GM12878 (cell line): Measurements from ENCODE around the gene APCDD1L. TPM values are rescaled to one million over a fixed set of nuclear protein-coding genes. Genes with fewer than 3 reads are reported as not detected.

ENCODE experiments used
- ATAC-seq: fragments of 200-7000 bp; cut with Tn5 transposase; 3 replicates; pipeline ENCODE4 v1.9.1; 2020; ENCODE audit warnings: mild to moderate bottlenecking, moderate library complexity
- BruUV-seq: library from RNA; stranded (reverse); fragments of 400-500 nt; replicated peaks from 2 replicates; lab custom pipeline; 2021; lab: Mats Ljungman, UMichigan
- CTCF ChIA-PET: fragments of 300-600 bp; sonication (Branson Sonifier 250); formaldehyde crosslinking; extraction: SDS; loops from one replicate; lab custom pipeline; 2021; ENCODE audit warnings: inconsistent platforms; lab: Yijun Ruan, JAX
- POLR2A ChIA-PET: fragments of 350-600 bp; formaldehyde crosslinking; extraction: SDS; loops from one replicate; lab custom pipeline; 2021; ENCODE audit warnings: inconsistent platforms; lab: Charles Lee
- RAD21 ChIA-PET: fragments of 300-600 bp; sonication (Branson Sonifier 250); formaldehyde crosslinking; loops from one replicate; lab custom pipeline; 2023; ENCODE audit warnings: antibody characterized with exemption; ENCODE audit not compliant: unreplicated experiment; lab: Charles Lee
- SMC1A ChIA-PET: fragments of 300-600 bp; sonication (Branson Sonifier 250); formaldehyde crosslinking; loops from one replicate; lab custom pipeline; 2023; ENCODE audit not compliant: unreplicated experiment, uncharacterized antibody; lab: Charles Lee
- DNase-seq: peaks from one replicate; pipeline ENCODE4 v3.0.0-alpha.2; 2011; ENCODE audit warnings: low read depth, low spot score
- FAIRE-seq: peaks from 3 replicates; lab custom pipeline; 2011; peaks lifted over from hg19 to GRCh38; lab: Jason Lieb, UNC
- H2AFZ ChIP-seq: 2 replicates; pipeline ENCODE4 v1.6.0; 2011; ENCODE audit warnings: low read depth, low read length, control low read depth; ENCODE audit not compliant: control insufficient read depth
- H3K27ac ChIP-seq: 2 replicates; pipeline ENCODE4 v1.5.1; 2011; ENCODE audit warnings: control low read depth; ENCODE audit not compliant: control insufficient read depth, insufficient read depth
- H3K27me3 ChIP-seq, 2 experiments: replicated peaks in 1 of 2; 2 replicates each; pipeline versions ENCODE4 v1.6.0 to v1.6.1; 2011; ENCODE audit warnings: low read length in 1 of 2; ENCODE audit not compliant: control insufficient read depth in 2 of 2, insufficient read depth in 2 of 2
- H3K36me3 ChIP-seq, 2 experiments: 2 replicates each; pipeline ENCODE4 v1.5.1; 2011; ENCODE audit warnings: low read length in 1 of 2; ENCODE audit not compliant: control insufficient read depth in 2 of 2, insufficient read depth in 2 of 2
- H3K4me1 ChIP-seq: 2 replicates; pipeline ENCODE4 v1.6.1; 2011; ENCODE audit warnings: mild to moderate bottlenecking, low read length, moderate library complexity, mixed read lengths; ENCODE audit not compliant: control insufficient read depth, insufficient read depth
- H3K4me2 ChIP-seq: 2 replicates; pipeline ENCODE4 v1.6.0; 2011; ENCODE audit warnings: control low read depth; ENCODE audit not compliant: control insufficient read depth, insufficient read depth
- H3K4me3 ChIP-seq: fragments of 200-600 bp; sonication (generic); 2 replicates; pipeline ENCODE4 v1.5.1; 2016
- H3K79me2 ChIP-seq: 2 replicates; pipeline ENCODE4 v1.6.0; 2011; ENCODE audit warnings: low read length; ENCODE audit not compliant: control insufficient read depth, insufficient read depth
- H3K9ac ChIP-seq: 2 replicates; pipeline ENCODE4 v1.8.0; 2011; ENCODE audit warnings: low read length, control low read depth, mixed read lengths; ENCODE audit not compliant: control insufficient read depth, insufficient read depth
- H3K9me3 ChIP-seq: replicated peaks from 3 replicates; pipeline ENCODE4 v1.5.1; 2011; ENCODE audit warnings: mild to moderate bottlenecking, low read length; ENCODE audit not compliant: control insufficient read depth, insufficient read depth
- H4K20me1 ChIP-seq: 2 replicates; pipeline ENCODE4 v1.6.0; 2011; ENCODE audit not compliant: control insufficient read depth, insufficient read depth
- ASH2L ChIP-seq: fragments of 300-600, 200-600 bp; sonication (generic); IDR thresholded peaks from 2 replicates; pipeline ENCODE4 v1.6.1; 2017; ENCODE audit warnings: low read depth, mild to moderate bottlenecking, borderline replicate concordance
- BMI1 ChIP-seq: fragments of 450-650 bp; IDR thresholded peaks from 2 replicates; pipeline ENCODE4 v1.6.1; 2016; ENCODE audit warnings: mild to moderate bottlenecking, moderate library complexity, borderline replicate concordance
- CBX5 ChIP-seq: sonication (generic); IDR thresholded peaks from 2 replicates; pipeline ENCODE4 v1.6.1; 2016; ENCODE audit warnings: low read depth, moderate library complexity, mild to moderate bottlenecking, inconsistent platforms
- MXI1 ChIP-seq: fragments of 150-350 bp; IDR thresholded peaks from 2 replicates; pipeline ENCODE4 v1.6.1; 2011; ENCODE audit warnings: low read depth, mild to moderate bottlenecking, inconsistent platforms, low read length, improper control_type of control experiment
- PKNOX1 ChIP-seq: fragments of 450-650 bp; IDR thresholded peaks from 2 replicates; pipeline ENCODE4 v1.6.1; 2016; ENCODE audit warnings: mild to moderate bottlenecking
- REST ChIP-seq: IDR thresholded peaks from 2 replicates; pipeline ENCODE4 v1.6.1; 2012; ENCODE audit warnings: mild to moderate bottlenecking, low read depth, low read length
- SMAD1 ChIP-seq: fragments of 450-650 bp; IDR thresholded peaks from 2 replicates; pipeline ENCODE4 v1.6.1; 2018; ENCODE audit warnings: mild to moderate bottlenecking, low read depth; ENCODE audit not compliant: partially characterized antibody
- ZBED1 ChIP-seq: IDR thresholded peaks from 2 replicates; pipeline ENCODE4 v1.6.1; 2016; ENCODE audit warnings: borderline replicate concordance
- ZNF274 ChIP-seq: IDR thresholded peaks from one replicate; pipeline ENCODE4 v1.8.0; 2011; ENCODE audit not compliant: insufficient read length, insufficient read depth
- WGBS: methylation state at CpG from one replicate; pipeline ENCODE4 v1.1.6; 2016; ENCODE audit warnings: low lambda C conversion rate; ENCODE audit not compliant: insufficient replicate concordance, insufficient coverage; ENCODE audit errors: missing lambda C conversion rate; 5-methylcytosine and 5-hydroxymethylcytosine counted together
- in situ Hi-C: fragments of 300-500 bp; cut with MboI; formaldehyde crosslinking; loops from 9 replicates; pipeline ENCODE4 v1.14.3; 2018; ENCODE audit warnings: mixed read lengths
- intact Hi-C: fragments of 100-400 bp; cut with micrococcal nuclease; formaldehyde crosslinking; loops from one replicate; pipeline ENCODE4 v1.14.2; 2022; ENCODE audit not compliant: unreplicated experiment
- polyA plus RNA-seq, 11 experiments: library from polyadenylated mRNA; depleted of rRNA in 4 of 11; unstranded in 6 of 11; stranded (reverse) in 5 of 11; fragments of >200 nt; fragmentation: Nextera tagmentation in 4 of 11; fragmentation: Illumina TruSeq in 1 of 11; extraction: Ambion mirVana in 4 of 11; extraction: Trizol in 1 of 11; gene quantifications; 1 replicate in 1 of 11; 2 replicates in 10 of 11; pipeline versions ENCODE4 v1.2.1 to v1.2.3, GENCODE V29; 2011 to 2016; ENCODE audit warnings: inconsistent platforms in 2 of 11, missing spikeins in 2 of 11, low read depth in 1 of 11
- total RNA-seq, 4 experiments: library from RNA; depleted of rRNA in 3 of 4; stranded (reverse); fragments of >200 nt in 3 of 4; fragmentation: Illumina TruSeq in 1 of 4; extraction: Trizol in 1 of 4; gene quantifications; 2 replicates each; pipeline versions ENCODE4 v1.2.1 to v1.2.3, GENCODE V29; 2013 to 2021

The APCDD1L gene
- total and polyA plus RNA-seq, 10 of the 15 experiments (the other 5 are each of a cell fraction or from before 2014, with no cell fraction given): 0.14 to 0.50 TPM; not detected in 8

GRCh38 chr20:58475466-58475865 is 39.7 kb downstream of the APCDD1L start:
- ChIA-PET RAD21 (no interaction called here), POLR2A (no interaction called here), SMC1A (no interaction called here), CTCF (no interaction called here)
- no peaks in the 10 kb centered on the region for H3K79me2 ChIP-seq
- intact Hi-C loops (no loop called here), in situ Hi-C loops (loop anchor here (10.0 kb wide), 1 partner anchor 59 kb away; no protein-coding TSS in a partner anchor)
- 77% methylated on average over 10 of the region's 10 CpGs for WGBS
- DNase-seq (no peak), FAIRE-seq (no peak), ATAC-seq (no peak)
- BruUV-seq: no TSS peak
- no peaks in the 10 kb centered on the region for H4K20me1 ChIP-seq
- no peak overlapping the region for H2AFZ ChIP-seq
- no peak overlapping the region for H3K4me2 ChIP-seq
- no peak overlapping the region for H3K4me3 ChIP-seq
- H3K9ac ChIP-seq: no peak overlapping the region
- H3K27me3 ChIP-seq: no peaks in the 10 kb centered on the region
- TF ChIP-seq ZNF274: no peak
- TF ChIP-seq PKNOX1: no peak
- TF ChIP-seq MXI1: no peak
- no peak for TF ChIP-seq REST
- no peak for TF ChIP-seq SMAD1
- no peak for TF ChIP-seq BMI1
- no peak for TF ChIP-seq CBX5
- no peak for TF ChIP-seq ZBED1
- no peak for TF ChIP-seq ASH2L
- no peaks in the 10 kb centered on the region for H3K36me3 ChIP-seq
- no peak overlapping the region for H3K27ac ChIP-seq
- no peaks in the 10 kb centered on the region for H3K4me1 ChIP-seq
- no peaks in the 10 kb centered on the region; the same call in 2 of the 3 replicates for H3K9me3 ChIP-seq
